Transverse colon (tissue), 4 donors: ENCODE results near the gene NADK2.

Experiments used
- CTCF ChIP-seq, 5 experiments: fragments of 200-600 bp in 3 of 5; fragments of 450-650 bp in 2 of 5; sonication (generic) in 3 of 5; IDR thresholded peaks; 1 replicate in 2 of 5; 2 replicates in 3 of 5; pipeline ENCODE4 v1.5.1; 2016 to 2017; ENCODE audit warnings: antibody characterized with exemption in 5 of 5, inconsistent platforms in 3 of 5, mild to moderate bottlenecking in 2 of 5, moderate library complexity in 1 of 5
- POLR2A ChIP-seq: fragments of 450-650 bp; IDR thresholded peaks from one replicate; pipeline ENCODE4 v1.6.1; 2016; ENCODE audit warnings: antibody characterized with exemption, mild to moderate bottlenecking, moderate library complexity
- POLR2AphosphoS5 ChIP-seq, 3 donors: sonication (generic); formaldehyde crosslinking; IDR thresholded peaks; one replicate each; pipeline ENCODE4 v1.6.1; 2016; ENCODE audit warnings: antibody characterized with exemption in 3 of 3

- TF ChIP-seq CTCF (IDR thresholded peaks at IDR 0.05) (no peak), POLR2A (no peak), POLR2AphosphoS5 (IDR thresholded peaks at IDR 0.05) (no peak)
These were observed 22.6 kb upstream of the NADK2 start for GRCh38 chr5:36264202-36264760.
